22Rv1 (cell line): ENCODE data around the gene NIPA2.

Experiments
- H3K27ac ChIP-seq: fragments of 450-650 bp; 2 replicates; pipeline ENCODE4 v1.5.1; 2017
- ZFX ChIP-seq: fragments of 450-650 bp; IDR thresholded peaks from 2 replicates; pipeline ENCODE4 v1.6.1; 2017; ENCODE audit warnings: antibody characterized with exemption, borderline replicate concordance
- TF ChIP-seq, protein P1 (sequence below): fragments of 450-650 bp; IDR thresholded peaks from 2 replicates; pipeline ENCODE4 v1.5.1; 2017; ENCODE audit warnings: mild to moderate bottlenecking

Gene NIPA2

DNA sequence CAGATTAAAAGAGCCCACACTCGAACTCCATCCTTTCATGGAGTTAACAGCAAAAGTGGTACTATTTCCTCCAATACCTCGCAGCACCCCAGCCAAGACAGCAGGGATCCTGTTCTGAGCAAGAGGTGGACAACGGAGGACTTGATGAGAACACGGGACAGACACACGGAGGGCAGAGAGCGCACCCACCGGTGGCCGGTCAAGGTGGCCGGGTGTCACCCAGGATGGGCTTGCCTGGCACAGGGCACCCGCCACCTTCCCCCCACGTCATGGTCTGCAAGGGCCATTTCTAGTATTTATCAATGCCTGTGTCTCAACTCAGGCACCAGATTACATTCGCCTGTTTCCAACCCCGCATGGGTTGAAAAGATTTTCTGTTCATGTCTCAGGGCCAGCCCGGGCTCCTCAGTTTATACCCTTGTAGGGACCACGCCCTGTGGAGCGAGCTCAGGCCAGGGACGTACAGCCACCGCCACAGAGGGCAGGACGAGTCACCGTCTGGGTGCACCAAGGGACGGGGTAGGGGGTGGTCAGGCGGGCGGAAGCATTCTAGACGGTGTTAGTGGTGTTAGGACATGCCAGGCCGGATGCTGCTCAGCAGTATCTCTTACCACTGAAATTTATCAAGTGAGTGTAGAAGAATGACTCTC is 77.5 kb downstream of the NIPA2 start:
- no peak overlapping the region for H3K27ac ChIP-seq
- no peak for TF ChIP-seq ZFX
- TF ChIP-seq, protein P1, sequence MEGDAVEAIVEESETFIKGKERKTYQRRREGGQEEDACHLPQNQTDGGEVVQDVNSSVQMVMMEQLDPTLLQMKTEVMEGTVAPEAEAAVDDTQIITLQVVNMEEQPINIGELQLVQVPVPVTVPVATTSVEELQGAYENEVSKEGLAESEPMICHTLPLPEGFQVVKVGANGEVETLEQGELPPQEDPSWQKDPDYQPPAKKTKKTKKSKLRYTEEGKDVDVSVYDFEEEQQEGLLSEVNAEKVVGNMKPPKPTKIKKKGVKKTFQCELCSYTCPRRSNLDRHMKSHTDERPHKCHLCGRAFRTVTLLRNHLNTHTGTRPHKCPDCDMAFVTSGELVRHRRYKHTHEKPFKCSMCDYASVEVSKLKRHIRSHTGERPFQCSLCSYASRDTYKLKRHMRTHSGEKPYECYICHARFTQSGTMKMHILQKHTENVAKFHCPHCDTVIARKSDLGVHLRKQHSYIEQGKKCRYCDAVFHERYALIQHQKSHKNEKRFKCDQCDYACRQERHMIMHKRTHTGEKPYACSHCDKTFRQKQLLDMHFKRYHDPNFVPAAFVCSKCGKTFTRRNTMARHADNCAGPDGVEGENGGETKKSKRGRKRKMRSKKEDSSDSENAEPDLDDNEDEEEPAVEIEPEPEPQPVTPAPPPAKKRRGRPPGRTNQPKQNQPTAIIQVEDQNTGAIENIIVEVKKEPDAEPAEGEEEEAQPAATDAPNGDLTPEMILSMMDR: no peak

DNA sequence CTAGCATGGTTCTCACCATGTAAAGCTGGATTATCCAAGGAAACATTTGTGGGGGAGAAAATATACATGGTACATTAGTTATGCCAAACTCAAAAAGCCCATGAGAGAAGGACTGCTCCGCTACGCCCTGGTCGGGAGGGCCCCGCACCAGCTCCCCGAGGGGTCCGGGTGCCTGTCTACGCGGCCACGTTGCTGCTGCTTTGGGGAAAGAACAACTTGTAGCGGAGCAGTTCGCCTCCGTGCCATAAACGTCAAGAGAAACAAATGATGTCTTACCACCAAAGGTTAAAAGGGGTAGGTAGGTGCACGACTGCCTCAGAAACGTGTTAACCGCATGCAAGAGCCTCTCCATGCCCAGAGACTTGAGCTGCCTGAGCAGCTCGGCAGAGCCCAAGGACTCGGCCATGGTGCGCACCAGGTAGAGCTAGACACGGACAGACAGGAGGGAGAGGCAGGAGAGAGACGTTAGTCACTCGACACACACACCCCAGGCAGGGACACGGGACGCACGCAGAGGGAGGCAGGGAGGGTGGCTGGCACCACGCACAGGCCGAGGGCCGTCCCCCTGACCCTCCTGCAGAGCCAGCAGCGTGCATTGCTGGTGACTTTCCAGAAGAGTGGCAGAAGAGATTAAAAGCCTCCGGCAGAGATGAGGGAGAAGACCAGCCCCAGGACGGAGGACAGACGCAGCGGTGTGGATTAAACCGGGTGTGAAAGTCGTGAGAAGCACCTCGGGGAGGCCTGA is 78.3 kb downstream of the NIPA2 start:
- TF ChIP-seq ZFX: no peak
- TF ChIP-seq, protein P1: no peak

DNA sequence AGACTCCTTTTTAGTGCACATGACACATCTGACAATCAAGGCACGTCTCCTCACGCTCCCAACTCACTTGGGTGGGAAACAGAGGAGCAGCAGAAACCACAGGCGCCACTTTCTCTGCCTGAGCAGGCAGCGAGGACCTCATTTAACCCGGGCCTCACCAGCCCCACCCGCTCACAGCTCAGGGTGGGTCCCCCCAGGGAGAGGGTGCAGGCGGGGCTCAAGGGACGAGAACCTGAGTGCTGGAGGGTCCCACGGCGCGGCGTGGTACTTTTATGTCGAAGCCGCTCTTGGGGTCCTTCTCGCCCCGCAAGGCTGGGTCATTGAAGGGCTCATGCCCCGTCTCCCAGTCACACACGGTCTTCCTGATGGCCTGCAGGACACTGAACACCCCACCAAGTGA is 79.1 kb downstream of the NIPA2 start:
- H3K27ac ChIP-seq: no peak overlapping the region
- TF ChIP-seq, protein P1: no peak
- no peak for TF ChIP-seq ZFX

More for the DNA sequence above, 78.3 kb downstream of the NIPA2 start:
- H3K27ac ChIP-seq: no peak overlapping the region
